ENCODE measurements around the gene WDR48.

The WDR48 gene

DNA sequence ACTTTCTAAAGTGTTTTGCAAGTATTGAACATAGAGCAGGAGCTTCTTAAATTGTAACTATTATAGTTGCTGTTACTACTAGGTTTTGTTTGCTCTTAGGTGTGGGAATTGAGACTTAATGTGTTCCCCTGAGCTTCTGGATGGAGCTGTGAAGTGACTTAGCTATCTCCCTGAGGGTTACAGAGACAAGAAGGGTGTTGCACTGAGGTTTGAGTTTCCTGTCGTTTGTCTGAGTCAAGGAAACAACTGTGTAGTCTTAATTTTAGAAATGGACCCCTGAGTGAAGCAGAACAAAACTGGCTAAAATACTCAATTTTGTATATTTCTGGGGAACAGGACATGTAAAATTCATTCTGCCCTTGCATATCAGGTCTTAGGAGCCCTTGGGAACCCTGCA is 76.1 kb downstream of the WDR48 start:
- Histone ChIP-seq H2AFZ (ENCODE audit: low read length) (no peak overlapping the region), H3K9me3 (ENCODE audit: low read length) (no peaks in the 10 kb centered on the region), H3K27me3 (ENCODE audit: insufficient read depth, low read length) (no peaks in the 10 kb centered on the region), H3F3A (ENCODE audit: insufficient read depth, low read length) (no peaks in the 10 kb centered on the region), H3K9me2 (ENCODE audit: low read depth, low read length) (no peaks in the 10 kb centered on the region), H3K4me2 (ENCODE audit: low read length) (no peak overlapping the region), H3K79me2 (ENCODE audit: insufficient read depth, low read length) (no peaks in the 10 kb centered on the region), H3K27ac (ENCODE audit: low read depth, low read length, poor library complexity, severe bottlenecking) (peak overlapping the region; percentile 18), H3K9ac (ENCODE audit: low read length) (no peak overlapping the region), H4K20me1 (ENCODE audit: insufficient read depth, low read length) (no peaks in the 10 kb centered on the region), H3K36me3 (ENCODE audit: insufficient read depth, low read length) (no peaks in the 10 kb centered on the region), H3K4me3 (ENCODE audit: low read depth, low read length, poor library complexity, severe bottlenecking) (no peak overlapping the region), H3K4me1 (ENCODE audit: insufficient read depth, low read length, severe bottlenecking) (peaks cover 39% of the 10 kb centered on the region)
- TF ChIP-seq, protein P1, sequence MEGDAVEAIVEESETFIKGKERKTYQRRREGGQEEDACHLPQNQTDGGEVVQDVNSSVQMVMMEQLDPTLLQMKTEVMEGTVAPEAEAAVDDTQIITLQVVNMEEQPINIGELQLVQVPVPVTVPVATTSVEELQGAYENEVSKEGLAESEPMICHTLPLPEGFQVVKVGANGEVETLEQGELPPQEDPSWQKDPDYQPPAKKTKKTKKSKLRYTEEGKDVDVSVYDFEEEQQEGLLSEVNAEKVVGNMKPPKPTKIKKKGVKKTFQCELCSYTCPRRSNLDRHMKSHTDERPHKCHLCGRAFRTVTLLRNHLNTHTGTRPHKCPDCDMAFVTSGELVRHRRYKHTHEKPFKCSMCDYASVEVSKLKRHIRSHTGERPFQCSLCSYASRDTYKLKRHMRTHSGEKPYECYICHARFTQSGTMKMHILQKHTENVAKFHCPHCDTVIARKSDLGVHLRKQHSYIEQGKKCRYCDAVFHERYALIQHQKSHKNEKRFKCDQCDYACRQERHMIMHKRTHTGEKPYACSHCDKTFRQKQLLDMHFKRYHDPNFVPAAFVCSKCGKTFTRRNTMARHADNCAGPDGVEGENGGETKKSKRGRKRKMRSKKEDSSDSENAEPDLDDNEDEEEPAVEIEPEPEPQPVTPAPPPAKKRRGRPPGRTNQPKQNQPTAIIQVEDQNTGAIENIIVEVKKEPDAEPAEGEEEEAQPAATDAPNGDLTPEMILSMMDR (IDR thresholded peaks at IDR 0.05; ENCODE audit: low read length), result no peak
- TF ChIP-seq EZH2 (IDR thresholded peaks at IDR 0.05; ENCODE audit: borderline replicate concordance, low read length), result no peak

DNA sequence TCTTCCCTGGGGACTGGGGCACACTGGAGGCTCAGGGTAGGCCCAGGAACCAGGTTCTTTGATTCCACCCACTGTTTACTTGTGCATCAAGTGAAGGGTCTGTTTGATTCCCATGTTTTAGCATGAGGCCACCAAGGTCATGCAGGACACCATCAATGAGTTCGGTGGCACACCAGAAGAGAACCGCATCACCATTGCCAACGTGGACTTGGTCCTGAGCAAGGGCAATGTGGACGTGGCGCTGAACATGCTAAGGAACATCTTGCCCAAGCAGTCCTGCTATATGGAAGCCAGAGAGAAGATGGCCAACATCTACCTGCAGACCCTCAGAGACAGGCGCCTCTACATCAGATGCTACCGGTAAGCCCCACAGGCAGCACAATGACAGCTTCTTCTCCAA is 77.1 kb downstream of the WDR48 start:
- Histone ChIP-seq H3F3A (ENCODE audit: insufficient read depth, low read length) (no peaks in the 10 kb centered on the region), H3K36me3 (ENCODE audit: insufficient read depth, low read length) (no peaks in the 10 kb centered on the region), H3K79me2 (ENCODE audit: insufficient read depth, low read length) (no peaks in the 10 kb centered on the region), H3K9me2 (ENCODE audit: low read depth, low read length) (no peaks in the 10 kb centered on the region), H4K20me1 (ENCODE audit: insufficient read depth, low read length) (no peaks in the 10 kb centered on the region), H2AFZ (ENCODE audit: low read length) (no peak overlapping the region), H3K4me1 (ENCODE audit: insufficient read depth, low read length, severe bottlenecking) (peaks cover 28% of the 10 kb centered on the region), H3K4me2 (ENCODE audit: low read length) (no peak overlapping the region), H3K9ac (ENCODE audit: low read length) (no peak overlapping the region), H3K27ac (ENCODE audit: low read depth, low read length, poor library complexity, severe bottlenecking) (no peak overlapping the region), H3K4me3 (ENCODE audit: low read depth, low read length, poor library complexity, severe bottlenecking) (no peak overlapping the region), H3K27me3 (ENCODE audit: insufficient read depth, low read length) (no peaks in the 10 kb centered on the region), H3K9me3 (ENCODE audit: low read length) (no peaks in the 10 kb centered on the region)
- TF ChIP-seq, protein P1 (IDR thresholded peaks at IDR 0.05; ENCODE audit: low read length), result no peak
- no peak for TF ChIP-seq EZH2 (IDR thresholded peaks at IDR 0.05; ENCODE audit: borderline replicate concordance, low read length)

GRCh38 chr3:39130026-39130425 is 78.2 kb downstream of the WDR48 start:
- no peak for TF ChIP-seq EZH2 (IDR thresholded peaks at IDR 0.05; ENCODE audit: borderline replicate concordance, low read length)
- TF ChIP-seq, protein P1 (IDR thresholded peaks at IDR 0.05; ENCODE audit: low read length), result no peak
- no peaks in the 10 kb centered on the region for H4K20me1 ChIP-seq (ENCODE audit: insufficient read depth, low read length)
- H3K4me2 ChIP-seq (ENCODE audit: low read length), result no peak overlapping the region
- no peak overlapping the region for H3K9ac ChIP-seq (ENCODE audit: low read length)
- no peaks in the 10 kb centered on the region for H3K9me3 ChIP-seq (ENCODE audit: low read length)
- H3K27me3 ChIP-seq (ENCODE audit: insufficient read depth, low read length), result no peaks in the 10 kb centered on the region
- H2AFZ ChIP-seq (ENCODE audit: low read length), result no peak overlapping the region
- no peak overlapping the region for H3K4me3 ChIP-seq (ENCODE audit: low read depth, low read length, poor library complexity, severe bottlenecking)
- H3K36me3 ChIP-seq (ENCODE audit: insufficient read depth, low read length), result no peaks in the 10 kb centered on the region
- no peaks in the 10 kb centered on the region for H3K9me2 ChIP-seq (ENCODE audit: low read depth, low read length)
- H3K79me2 ChIP-seq (ENCODE audit: insufficient read depth, low read length), result no peaks in the 10 kb centered on the region
- peaks cover 23% of the 10 kb centered on the region for H3K4me1 ChIP-seq (ENCODE audit: insufficient read depth, low read length, severe bottlenecking)
- H3F3A ChIP-seq (ENCODE audit: insufficient read depth, low read length), result no peaks in the 10 kb centered on the region
- no peak overlapping the region for H3K27ac ChIP-seq (ENCODE audit: low read depth, low read length, poor library complexity, severe bottlenecking)

Data from OCI-LY1 (cell line).